HG03460 (cell line): ENCODE results near the gene HMGCL.
"Not testable (repeated sequence)": the region's sequence is repeated elsewhere in the genome, so short reads cannot be mapped to it uniquely, and the experiment has no call there.

Experiments
- ATAC-seq: cut with Tn5 transposase; IDR thresholded peaks from one replicate; pipeline ENCODE4 v1.9.1; 2021; ENCODE audit not compliant: unreplicated experiment

Gene HMGCL

GRCh38 chr1:23825076-23825761 lies at the start of gene HMGCL:
Gene HMGCL (minus strand): TSS chr1:23825429. CDS start chr1:23825415, 14 bp downstream.
- ATAC-seq = peak; percentile 71

DNA sequence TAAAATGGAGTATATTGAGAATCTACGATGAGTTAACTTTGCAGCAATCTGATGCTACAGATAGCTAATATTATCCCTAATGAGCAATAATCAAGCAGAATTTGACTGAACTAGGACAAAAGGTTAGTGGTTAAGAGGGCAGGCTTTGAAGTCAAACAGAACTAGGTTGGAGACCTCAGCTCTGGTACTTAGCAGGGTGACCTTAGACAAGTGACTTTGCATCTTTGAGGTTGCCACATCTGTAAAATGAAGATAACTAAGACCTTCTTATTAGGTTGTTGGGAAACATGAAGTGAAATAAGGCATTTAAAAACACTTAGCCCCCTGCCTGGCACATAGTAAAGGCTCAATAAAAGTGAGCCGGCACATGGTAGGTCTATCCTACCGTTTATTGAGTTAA lies 47.2 kb upstream of the HMGCL start:
- no peak for ATAC-seq

- no peak for ATAC-seq
Measured at GRCh38 chr1:23869051-23869450, 43.8 kb upstream of the HMGCL start.

DNA sequence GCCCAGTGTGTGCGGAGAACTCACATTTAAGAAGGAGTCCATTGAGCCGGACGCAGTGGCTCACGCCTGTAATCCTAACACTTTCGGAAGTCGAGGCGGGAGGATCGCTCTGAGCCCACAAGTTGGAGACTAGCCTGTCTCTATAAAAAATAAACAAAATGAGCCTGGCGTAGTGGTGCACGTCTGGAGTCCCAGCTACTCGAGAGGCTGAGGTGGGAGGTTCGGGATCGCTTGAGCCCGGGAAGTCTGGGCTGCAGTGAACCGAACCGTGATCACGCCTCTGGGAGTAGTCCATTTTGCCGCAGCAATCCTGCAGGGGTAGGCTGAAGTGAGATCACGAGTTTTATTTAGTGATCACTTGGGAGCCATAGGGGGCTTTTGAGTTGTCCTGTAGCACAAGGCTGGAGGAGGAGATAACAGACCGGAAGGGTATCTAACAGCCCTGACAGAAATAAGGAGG lies 43.4 kb upstream of the HMGCL start:
- no peak for ATAC-seq

DNA sequence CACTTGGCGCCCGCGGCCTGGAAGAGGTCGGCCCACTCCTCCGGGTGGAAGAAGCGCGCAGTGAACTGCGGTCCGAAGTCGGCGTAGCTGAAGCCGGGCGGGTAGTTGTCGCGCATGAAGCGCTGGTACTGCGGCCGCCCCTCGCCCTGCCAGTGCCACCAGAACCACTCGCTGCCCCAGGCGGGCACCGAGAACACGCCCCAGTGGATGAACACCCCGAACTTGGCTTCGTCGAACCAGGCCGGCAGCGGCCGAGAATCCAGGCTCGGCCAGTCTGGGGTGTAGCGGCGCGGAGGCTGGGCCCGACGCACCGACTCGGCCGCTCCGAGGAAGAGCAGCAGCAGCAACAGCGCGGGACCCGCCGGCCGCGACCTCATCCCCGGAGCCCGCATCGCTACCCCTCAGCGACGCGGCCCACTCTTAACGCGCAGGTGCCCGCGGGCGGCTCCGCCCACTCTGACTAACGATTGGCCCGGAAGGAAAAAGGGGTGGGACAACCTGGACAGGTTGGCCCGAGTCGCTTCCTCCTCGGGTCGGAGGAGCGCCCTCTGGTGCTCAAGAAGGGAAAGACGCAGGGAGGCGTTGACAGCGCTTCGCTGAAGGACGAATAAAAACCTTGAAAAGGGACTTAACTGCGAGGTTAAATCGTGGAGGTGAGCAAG lies 42.8 kb upstream of the HMGCL start, which contains the start of gene FUCA1:
TSS of gene FUCA1 (minus strand) at position 396 of the 662 bp plus-strand sequence. CDS start at position 392, 4 bp downstream.
- peak; percentile 71 for ATAC-seq

GRCh38 chr1:23867542-23867894 lies 42.3 kb upstream of the HMGCL start:
- peak; percentile 25 for ATAC-seq

- no peak for ATAC-seq
Measured at GRCh38 chr1:23865543-23865930, 40.3 kb upstream of the HMGCL start.

DNA sequence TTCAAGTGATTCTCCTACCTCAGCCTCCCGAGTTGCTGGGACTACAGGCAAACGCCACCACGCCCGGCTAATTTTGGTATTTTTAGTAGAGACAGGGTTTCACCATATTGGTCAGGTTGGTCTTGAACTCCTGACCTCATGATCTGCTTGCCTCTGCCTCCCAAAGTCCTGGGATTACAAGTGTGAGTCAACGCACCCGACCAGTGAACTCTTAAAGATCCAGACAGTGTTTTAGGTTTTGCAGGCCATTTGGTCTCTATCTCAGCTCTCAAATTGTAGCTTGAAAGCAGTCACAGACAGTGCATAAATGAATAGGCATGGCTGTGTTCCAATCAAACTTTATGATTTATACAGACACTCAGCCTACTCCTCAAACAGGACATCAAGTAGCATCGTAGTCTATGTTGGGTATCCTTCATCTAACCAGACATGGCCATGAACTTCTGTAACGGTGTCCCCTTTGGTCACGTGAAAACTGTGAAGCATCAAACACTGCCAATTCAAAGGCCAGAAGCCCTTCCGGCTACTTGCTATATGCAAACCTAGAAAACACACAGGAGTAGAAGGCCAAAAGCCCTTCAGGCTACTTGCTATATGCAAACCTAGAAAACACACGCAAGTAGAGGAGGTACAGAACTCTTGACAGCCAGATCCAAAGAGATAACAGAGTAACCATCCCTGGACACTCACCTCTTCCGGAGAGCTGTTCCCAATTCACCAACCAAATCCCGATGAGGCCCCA lies 39.7 kb upstream of the HMGCL start:
- no peak for ATAC-seq

DNA sequence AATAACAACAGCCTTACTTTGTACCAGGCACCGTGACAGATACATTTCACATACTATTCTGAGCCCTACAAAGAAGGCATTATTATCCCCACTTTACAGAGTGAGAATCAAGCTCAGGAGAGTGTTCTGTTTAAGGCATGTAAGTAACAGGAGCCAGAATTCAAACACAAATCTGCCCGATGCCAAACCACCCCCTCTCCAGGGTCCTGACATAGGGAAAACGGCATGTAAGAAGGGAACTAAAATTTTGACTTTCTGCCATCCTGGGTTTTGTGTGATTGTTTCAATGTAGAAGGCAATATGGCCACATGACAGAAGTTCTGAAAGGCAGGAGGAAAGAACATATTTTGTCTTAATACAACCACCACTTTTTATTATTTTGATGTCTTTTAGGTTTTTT lies 37.4 kb upstream of the HMGCL start:
- no peak for ATAC-seq

DNA sequence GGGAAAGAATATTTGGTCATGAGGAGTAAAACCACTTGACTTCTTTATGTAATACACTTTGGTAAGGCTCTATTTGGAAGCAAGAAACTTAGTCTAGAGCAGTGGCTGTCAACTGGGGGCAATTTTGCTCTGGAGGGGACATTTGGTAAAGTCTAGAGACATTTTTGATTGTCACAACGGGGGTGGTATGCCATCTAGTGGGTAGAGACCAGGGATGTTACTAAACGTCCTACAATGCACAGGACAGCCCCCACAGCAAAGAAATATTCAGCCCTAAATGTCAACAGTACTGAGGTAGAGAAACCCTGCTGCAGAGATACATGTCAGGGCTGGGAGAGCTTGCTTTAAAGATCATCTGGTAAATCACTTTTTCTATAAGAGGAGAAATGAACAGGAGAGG lies 29.3 kb upstream of the HMGCL start:
- ATAC-seq = no peak

DNA sequence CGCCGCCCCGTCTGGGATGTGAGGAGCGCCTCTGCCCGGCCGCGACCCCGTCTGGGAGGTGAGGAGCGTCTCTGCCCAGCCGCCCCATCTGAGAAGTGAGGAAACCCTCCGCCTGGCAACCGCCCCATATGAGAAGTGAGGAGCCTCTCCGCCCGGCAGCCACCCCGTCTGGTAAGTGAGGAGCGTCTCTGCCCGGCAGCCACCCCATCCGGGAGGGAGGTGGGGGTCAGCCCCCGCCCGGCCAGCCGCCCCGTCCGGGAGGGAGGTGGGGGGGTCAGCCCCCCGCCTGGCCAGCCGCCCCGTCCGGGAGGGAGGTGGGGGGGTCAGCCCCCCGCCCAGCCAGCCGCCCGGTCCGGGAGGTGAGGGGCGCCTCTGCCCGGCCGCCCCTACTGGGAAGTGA lies 27.9 kb upstream of the HMGCL start:
- ATAC-seq = not testable (repeated sequence)

- ATAC-seq = not testable (repeated sequence)
Measured at GRCh38 chr1:23851406-23851805, 26.2 kb upstream of the HMGCL start.

DNA sequence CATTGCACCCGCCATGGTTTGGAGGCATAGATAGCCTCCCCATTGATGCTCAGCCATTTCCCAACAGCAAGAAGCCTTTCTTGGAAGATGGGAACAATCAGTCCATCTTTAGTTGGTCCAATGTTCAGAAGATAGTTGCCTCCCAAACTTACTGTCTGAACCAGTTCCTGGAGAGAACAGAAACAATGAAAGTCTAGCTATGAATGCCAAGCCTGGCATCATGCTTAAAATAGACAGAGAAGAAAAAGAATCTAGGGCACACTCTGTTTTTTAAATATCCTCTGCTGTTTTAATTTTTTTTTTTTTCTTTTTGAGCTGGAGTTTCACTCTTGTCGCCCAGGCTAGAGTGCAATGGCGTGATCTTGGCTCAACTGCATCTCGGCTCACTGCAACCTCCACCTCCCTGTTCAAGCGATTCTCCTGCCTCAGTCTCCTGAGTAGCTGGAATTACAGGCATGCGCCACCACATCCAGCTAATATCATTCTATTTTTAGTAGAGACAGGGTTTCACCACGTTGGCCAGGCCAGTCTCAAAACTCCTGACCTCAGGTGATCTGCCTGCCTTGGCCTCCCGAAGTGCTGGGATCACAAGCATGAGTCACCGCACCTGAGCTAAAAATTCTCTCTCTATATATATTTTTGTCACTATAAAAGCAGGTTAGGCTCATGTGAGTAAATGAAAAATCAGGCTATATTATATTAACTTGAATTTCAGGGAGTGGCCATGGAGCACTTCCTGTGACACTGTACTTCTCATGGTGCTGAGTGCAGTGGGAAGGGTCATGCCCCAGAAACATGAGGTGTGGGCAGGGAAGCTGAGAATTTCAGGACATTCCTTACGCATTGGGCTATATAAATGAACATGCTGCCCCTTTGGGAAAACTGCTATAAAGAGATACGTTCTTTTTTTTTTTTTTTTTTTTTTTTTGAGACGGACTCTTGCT lies 23.7 kb upstream of the HMGCL start:
- no peak for ATAC-seq

GRCh38 chr1:23847482-23848095 lies 22.4 kb upstream of the HMGCL start:
- ATAC-seq = not testable (repeated sequence)

GRCh38 chr1:23845163-23845562 lies 19.9 kb upstream of the HMGCL start:
- ATAC-seq = no peak

- ATAC-seq = no peak
Measured at GRCh38 chr1:23843644-23844043, 18.4 kb upstream of the HMGCL start.

- no peak for ATAC-seq
Measured at GRCh38 chr1:23838401-23838866, 13.2 kb upstream of the HMGCL start.

GRCh38 chr1:23837908-23838307 lies 12.7 kb upstream of the HMGCL start:
- no peak for ATAC-seq

GRCh38 chr1:23836037-23836436 lies 10.8 kb upstream of the HMGCL start:
- ATAC-seq = no peak

DNA sequence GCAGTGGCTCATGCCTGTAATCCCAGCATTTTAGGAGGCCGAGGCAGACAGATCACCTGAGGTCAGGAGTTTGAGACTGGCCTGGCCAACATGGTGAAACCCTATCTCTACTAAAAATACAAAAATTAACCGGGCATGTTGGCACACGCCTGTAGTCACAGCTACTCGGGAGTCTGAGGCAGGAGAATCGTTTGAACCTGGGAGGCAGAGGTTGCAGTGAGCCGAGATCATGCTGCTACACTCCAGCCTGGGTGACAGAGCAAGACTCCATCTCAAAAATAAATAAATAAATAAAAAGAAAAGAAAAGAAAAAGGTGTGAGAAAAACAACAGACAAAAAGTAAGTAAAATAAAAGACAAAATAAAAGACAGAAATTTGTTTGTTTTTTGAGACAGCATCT lies 8.9 kb upstream of the HMGCL start:
- ATAC-seq = not testable (repeated sequence)
